ENCODE measurements around the gene SCRT2. TPM values are rescaled to one million over a fixed set of nuclear protein-coding genes. Genes with fewer than 3 reads are reported as not detected.

The SCRT2 gene
- total RNA-seq, 1 experiment from 2014 or later = not detected

GRCh38 chr20:703006-703405, 27.4 kb upstream of the SCRT2 start:
- CTCF ChIA-PET = no interaction called here
- no peak for ATAC-seq
- in situ Hi-C loops (cut with HindIII; ENCODE audit: low pct_unique_long_range_greater_than_20kb, low sequenced_read_pairs) (no loop called here), intact Hi-C loops (cut with micrococcal nuclease; ENCODE audit: unreplicated experiment) (no loop called here)
- no peaks in the 10 kb centered on the region for H3K9me3 ChIP-seq (ENCODE audit: control insufficient read depth, insufficient read depth, low read depth, low read length)
- no TSS peak for BruUV-seq (replicated peaks)
- no peak for DNase-seq (ENCODE audit: low read depth, low spot score)
- POLR2A ChIA-PET = no interaction called here
- no peak overlapping the region for H3K4me3 ChIP-seq (ENCODE audit: low read depth in 2 of 2, low read length in 2 of 2)
- no peaks in the 10 kb centered on the region for H3K27me3 ChIP-seq (ENCODE audit: control insufficient read depth, insufficient read depth, low read length)
- TF ChIP-seq REST (IDR thresholded peaks at IDR 0.05; ENCODE audit: insufficient read depth in 1 of 2, low read depth in 2 of 2, low read length in 1 of 2) = no peak
- no peak for TF ChIP-seq SIN3A (IDR thresholded peaks at IDR 0.05; ENCODE audit: borderline replicate concordance, insufficient read depth, low read depth, low read length)
- TF ChIP-seq, protein P1, sequence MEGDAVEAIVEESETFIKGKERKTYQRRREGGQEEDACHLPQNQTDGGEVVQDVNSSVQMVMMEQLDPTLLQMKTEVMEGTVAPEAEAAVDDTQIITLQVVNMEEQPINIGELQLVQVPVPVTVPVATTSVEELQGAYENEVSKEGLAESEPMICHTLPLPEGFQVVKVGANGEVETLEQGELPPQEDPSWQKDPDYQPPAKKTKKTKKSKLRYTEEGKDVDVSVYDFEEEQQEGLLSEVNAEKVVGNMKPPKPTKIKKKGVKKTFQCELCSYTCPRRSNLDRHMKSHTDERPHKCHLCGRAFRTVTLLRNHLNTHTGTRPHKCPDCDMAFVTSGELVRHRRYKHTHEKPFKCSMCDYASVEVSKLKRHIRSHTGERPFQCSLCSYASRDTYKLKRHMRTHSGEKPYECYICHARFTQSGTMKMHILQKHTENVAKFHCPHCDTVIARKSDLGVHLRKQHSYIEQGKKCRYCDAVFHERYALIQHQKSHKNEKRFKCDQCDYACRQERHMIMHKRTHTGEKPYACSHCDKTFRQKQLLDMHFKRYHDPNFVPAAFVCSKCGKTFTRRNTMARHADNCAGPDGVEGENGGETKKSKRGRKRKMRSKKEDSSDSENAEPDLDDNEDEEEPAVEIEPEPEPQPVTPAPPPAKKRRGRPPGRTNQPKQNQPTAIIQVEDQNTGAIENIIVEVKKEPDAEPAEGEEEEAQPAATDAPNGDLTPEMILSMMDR (IDR thresholded peaks at IDR 0.05) = no peak
- TF ChIP-seq POLR2AphosphoS5 (IDR thresholded peaks at IDR 0.05; ENCODE audit: low read depth, low read length) = no peak
- no peak for TF ChIP-seq TCF7L2 (IDR thresholded peaks at IDR 0.05; ENCODE audit: low read depth, low read length)
- no peaks in the 10 kb centered on the region for H3K36me3 ChIP-seq (ENCODE audit: control insufficient read depth, insufficient read depth, low read length)
- H3K27ac ChIP-seq (ENCODE audit: low read length) = no peak overlapping the region
- no peaks in the 10 kb centered on the region for H3K4me1 ChIP-seq (ENCODE audit: control insufficient read depth, insufficient read depth, low read length)

DNA sequence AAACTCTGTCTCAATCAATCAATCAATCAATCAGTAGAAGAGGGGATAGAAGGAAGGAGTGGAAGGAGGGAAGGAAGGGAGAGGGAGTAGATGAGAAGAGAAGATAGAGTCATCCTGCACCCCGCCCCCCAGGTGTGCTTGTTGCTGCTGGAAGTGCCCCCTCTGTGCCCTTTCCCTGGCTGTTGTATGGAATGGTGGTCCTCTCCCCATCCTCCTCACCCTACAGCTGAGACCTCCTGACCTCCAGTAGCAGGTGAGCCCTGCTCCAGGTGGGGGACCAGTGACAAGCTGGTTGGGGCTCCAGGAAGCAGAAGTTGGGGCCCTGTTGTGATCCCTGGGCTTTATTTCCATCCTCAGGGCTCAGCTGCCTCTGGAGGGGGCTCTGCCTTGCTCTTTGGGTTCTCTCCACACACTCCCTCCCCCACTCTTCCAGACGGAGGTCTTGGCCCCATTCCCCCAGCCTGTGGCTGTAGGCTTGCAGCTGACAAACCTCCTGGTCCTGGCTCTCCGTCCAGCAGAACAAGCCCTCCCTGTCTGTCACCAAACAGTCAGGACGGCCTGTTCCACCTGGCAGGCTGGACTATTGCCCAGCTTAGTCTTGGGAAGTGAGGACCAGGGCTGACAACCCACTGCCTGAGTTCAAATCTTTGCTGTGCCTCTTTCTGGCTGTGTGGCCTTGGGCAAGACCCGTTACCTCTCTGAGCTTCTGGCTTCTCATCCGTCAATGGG, 26.0 kb upstream of the SCRT2 start:
- no peak for ATAC-seq
- POLR2A ChIA-PET = no interaction called here
- H3K4me1 ChIP-seq (ENCODE audit: control insufficient read depth, insufficient read depth, low read length) = no peaks in the 10 kb centered on the region
- DNase-seq (ENCODE audit: low read depth, low spot score) = no peak
- BruUV-seq (replicated peaks) = no TSS peak
- H3K4me3 ChIP-seq (ENCODE audit: low read depth in 2 of 2, low read length in 2 of 2) = no peak overlapping the region
- intact Hi-C loops (cut with micrococcal nuclease; ENCODE audit: unreplicated experiment) = no loop called here
- CTCF ChIA-PET = no interaction called here
- TF ChIP-seq, protein P1 (IDR thresholded peaks at IDR 0.05) = no peak
- TF ChIP-seq TCF7L2 (IDR thresholded peaks at IDR 0.05; ENCODE audit: low read depth, low read length) (no peak), POLR2AphosphoS5 (IDR thresholded peaks at IDR 0.05; ENCODE audit: low read depth, low read length) (no peak), SIN3A (IDR thresholded peaks at IDR 0.05; ENCODE audit: borderline replicate concordance, insufficient read depth, low read depth, low read length) (no peak), REST (IDR thresholded peaks at IDR 0.05; ENCODE audit: insufficient read depth in 1 of 2, low read depth in 2 of 2, low read length in 1 of 2) (no peak)
- in situ Hi-C loops (cut with HindIII; ENCODE audit: low pct_unique_long_range_greater_than_20kb, low sequenced_read_pairs) = no loop called here
- no peaks in the 10 kb centered on the region for H3K36me3 ChIP-seq (ENCODE audit: control insufficient read depth, insufficient read depth, low read length)
- H3K9me3 ChIP-seq (ENCODE audit: control insufficient read depth, insufficient read depth, low read depth, low read length) = no peaks in the 10 kb centered on the region
- H3K27ac ChIP-seq (ENCODE audit: low read length) = no peak overlapping the region
- H3K27me3 ChIP-seq (ENCODE audit: control insufficient read depth, insufficient read depth, low read length) = no peaks in the 10 kb centered on the region

All from Panc1 (cell line).